HG03457 (cell line): ENCODE data around the gene PCTP.

Experiments used
- ATAC-seq: cut with Tn5 transposase; IDR thresholded peaks from one replicate; pipeline ENCODE4 v1.9.1; 2021; ENCODE audit warnings: moderate number of reproducible peaks; ENCODE audit not compliant: unreplicated experiment

Gene PCTP

DNA sequence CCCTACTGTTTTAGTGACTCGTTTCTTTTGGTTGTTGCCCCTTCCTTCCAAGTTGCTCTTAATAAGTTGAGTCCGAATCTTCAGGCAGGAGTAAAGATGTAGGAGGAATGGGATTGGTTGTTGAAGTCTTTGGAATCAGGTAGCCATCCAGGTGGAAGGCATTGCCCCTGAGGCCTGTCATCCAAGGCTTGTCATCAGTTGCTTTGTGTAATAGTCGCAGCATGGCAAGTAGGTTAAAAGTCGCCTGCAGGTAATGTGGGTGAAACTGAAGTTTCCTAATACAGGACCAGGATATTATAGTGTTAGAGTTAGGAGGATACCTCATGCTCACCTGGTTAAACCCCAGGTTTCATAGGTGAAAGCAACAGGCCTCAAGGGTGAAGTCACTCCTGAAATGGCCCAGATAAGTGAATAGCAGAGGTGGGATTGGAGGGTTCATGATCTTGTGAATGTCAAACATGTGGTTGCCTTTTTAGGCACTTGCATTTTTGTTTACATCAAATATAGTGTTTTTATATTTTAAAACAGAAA is 934 bp downstream of the PCTP start:
- ATAC-seq = no peak

DNA sequence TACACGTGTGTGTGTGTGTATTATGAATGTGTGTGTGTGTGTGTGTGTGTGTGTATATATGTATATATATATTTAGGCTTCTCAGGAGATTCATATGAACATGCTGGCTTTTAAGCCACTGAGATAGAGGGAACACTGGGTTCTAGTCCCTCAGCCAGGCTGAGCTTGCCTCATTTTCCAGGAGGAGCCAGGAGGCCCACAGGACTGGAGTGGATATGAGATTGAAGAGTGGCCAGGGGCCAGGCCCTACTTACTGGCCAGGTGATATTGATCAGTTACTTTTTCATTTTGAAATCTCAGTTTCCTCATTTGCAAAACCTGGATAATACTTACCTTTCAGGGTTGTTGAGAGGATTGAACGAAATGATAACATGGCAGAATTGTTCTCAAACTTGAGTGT is 5.8 kb downstream of the PCTP start:
- ATAC-seq = no peak

DNA sequence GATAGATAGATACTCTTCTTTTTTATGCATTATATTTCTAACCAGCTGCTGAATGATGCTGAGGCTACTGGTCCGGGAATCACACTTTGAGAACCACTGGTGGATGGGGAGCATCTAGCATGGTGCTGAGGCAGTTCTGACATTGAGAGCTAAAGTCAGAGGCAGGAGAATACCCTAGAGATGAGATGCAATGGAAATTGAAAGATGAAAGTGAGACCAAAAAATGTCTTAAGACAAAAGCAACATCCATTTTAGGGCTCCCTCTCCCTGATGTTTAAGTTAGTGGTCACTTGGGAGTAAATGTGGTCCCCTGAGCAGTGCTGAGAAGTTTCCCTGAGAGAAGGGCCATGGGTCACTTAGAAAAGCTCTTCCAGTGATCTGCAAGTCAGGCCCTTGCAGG is 6.8 kb downstream of the PCTP start:
- no peak for ATAC-seq

DNA sequence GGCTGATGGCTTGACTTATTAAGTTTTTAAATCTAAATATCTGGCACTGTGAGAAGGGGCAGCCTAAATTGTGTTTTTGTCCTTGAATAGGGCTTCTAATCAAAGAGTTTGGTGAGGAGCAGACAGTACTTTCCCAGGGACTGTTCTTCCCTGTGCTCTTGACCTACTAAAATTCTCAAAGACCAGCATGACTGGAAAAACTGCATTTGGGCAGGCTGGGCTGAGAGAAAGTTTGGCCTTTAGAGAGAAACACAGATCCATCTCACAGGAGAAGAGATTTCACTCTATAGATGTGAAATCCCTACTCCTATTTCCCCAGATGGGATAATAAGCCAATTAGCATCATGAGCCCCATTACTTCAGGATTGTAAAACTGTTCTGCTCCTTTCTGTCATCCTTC is 7.3 kb downstream of the PCTP start:
- ATAC-seq = no peak

- no peak for ATAC-seq
Observed at GRCh38 chr17:55760643-55761355, 9.9 kb downstream of the PCTP start.

DNA sequence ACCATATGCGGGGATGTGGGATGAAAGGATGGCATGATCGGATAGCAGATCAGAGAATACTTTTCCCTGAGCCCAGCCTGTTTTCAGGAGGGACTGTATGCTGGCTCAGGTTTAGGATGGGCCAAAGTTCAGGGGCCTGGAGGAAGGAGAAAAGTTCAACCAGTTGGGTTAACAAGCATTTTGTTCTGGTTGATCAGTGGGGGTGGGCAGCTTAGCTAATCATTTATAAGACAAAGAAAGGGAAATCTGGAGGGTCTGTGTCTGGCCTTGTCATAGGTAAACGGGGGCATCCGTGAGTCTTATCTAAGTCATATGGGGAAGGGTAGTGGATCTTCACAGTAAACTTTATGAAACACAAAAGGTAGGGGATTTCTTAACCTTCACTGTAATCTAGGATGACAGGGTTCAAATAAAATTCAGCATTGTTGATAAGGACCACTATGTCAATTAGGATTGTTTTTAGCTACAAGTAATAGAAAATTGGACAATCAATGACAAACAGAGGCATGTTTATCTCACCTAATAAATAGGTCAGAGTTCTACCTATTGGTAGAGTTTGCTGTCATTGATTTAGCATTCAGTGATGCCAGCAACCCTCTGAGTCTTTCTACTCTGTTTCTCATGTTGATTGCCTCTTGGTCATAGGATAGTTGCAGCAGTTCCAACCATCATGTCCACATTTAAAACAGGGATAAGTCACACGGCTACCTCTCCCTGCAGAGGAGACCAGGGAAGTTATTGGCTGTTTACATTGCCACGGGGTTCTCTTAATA is 11.4 kb downstream of the PCTP start:
- no peak for ATAC-seq

GRCh38 chr17:55763856-55764255 is 13.0 kb downstream of the PCTP start:
- no peak for ATAC-seq

DNA sequence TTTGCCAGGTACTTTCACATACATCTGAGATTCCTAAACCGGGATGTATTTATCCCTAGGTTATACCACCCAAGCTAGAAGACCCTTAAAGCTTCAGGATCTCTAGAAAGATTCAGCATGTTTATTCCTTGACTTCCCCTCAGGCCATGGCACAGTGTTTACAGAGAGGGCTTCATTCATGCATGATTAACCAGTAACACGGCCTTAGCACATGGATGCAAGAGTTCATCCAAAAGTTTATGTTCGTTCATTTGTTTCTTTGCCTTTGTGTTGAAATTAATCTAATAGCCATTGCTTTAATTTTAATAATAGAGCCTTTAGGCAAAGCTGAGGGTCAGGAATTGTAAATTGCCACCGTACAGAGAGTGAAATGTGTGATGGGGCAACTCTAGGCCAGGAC is 13.8 kb downstream of the PCTP start:
- ATAC-seq = no peak

DNA sequence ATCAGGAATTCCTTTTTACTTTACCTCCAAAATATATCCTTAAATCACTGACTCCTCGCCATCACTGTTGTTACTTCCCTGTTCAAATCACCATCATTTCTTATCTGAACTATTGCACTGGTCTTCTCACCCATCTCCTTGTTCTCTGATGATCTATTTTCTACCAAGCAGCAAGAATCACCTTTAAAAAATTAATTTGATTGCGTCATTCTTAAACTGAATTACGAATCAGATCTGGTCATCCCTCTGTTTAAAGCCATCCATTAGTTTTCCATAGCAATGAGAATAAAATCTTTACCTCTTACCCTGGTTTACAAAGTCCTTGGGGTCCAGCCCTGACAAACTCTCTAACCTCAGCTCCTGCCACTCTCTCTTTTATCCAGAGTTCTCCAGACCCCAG is 14.6 kb downstream of the PCTP start:
- ATAC-seq = no peak

- no peak for ATAC-seq
Observed at GRCh38 chr17:55768936-55769624, 18.2 kb downstream of the PCTP start.

- no peak for ATAC-seq
Observed at GRCh38 chr17:55769625-55770000, 18.8 kb downstream of the PCTP start.

- ATAC-seq = no peak
Observed at GRCh38 chr17:55770196-55770870, 19.5 kb downstream of the PCTP start.

DNA sequence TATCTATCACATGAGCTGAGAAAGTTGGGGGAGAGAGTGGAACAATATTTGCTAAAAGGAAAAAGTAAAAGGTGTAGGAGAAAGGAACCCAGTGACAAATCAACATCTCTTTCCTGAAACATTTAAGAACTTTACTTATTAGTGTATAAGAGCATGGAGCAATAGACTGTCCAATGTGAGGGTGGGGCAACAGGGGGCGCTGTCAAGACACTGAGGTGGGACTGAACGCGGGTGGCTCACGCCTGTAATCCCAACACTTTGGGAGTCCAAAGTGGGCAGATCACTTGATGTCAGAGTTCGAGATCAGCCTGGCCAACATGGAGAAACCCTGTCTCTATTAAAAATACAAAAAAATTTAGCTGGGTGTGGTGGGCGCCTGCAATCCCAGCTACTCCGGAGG is 21.2 kb downstream of the PCTP start:
- no peak for ATAC-seq

- ATAC-seq = no peak
Observed at GRCh38 chr17:55773671-55774070, 22.8 kb downstream of the PCTP start.

- ATAC-seq = no peak
Observed at GRCh38 chr17:55774846-55775271, 24.0 kb downstream of the PCTP start.

- ATAC-seq = no peak
Observed at GRCh38 chr17:55776271-55776670, 25.4 kb downstream of the PCTP start.

- no peak for ATAC-seq
Observed at GRCh38 chr17:55777471-55777971, 26.7 kb downstream of the PCTP start.

GRCh38 chr17:55778389-55779118 is 27.7 kb downstream of the PCTP start:
- ATAC-seq = no peak

GRCh38 chr17:55783684-55784245 is 32.9 kb downstream of the PCTP start:
- no peak for ATAC-seq

- no peak for ATAC-seq
Observed at GRCh38 chr17:55784666-55785065, 33.8 kb downstream of the PCTP start.
